ENCODE measurements around the gene PNO1.

GRCh38 chr2:68134554-68134953 lies 23.1 kb upstream of the PNO1 start:
- no peak for TF ChIP-seq CTCF (IDR thresholded peaks at IDR 0.05)
- no peak for TF ChIP-seq POLR2A (IDR thresholded peaks at IDR 0.05)
